DLD1 (cell line): ENCODE data around the gene ZNF263.

ENCODE experiments used
- in situ Hi-C: cut with HindIII; loops from 2 replicates; pipeline ENCODE4 v1.10.0; 2017; ENCODE audit warnings: low sequenced_read_pairs

Gene ZNF263

DNA sequence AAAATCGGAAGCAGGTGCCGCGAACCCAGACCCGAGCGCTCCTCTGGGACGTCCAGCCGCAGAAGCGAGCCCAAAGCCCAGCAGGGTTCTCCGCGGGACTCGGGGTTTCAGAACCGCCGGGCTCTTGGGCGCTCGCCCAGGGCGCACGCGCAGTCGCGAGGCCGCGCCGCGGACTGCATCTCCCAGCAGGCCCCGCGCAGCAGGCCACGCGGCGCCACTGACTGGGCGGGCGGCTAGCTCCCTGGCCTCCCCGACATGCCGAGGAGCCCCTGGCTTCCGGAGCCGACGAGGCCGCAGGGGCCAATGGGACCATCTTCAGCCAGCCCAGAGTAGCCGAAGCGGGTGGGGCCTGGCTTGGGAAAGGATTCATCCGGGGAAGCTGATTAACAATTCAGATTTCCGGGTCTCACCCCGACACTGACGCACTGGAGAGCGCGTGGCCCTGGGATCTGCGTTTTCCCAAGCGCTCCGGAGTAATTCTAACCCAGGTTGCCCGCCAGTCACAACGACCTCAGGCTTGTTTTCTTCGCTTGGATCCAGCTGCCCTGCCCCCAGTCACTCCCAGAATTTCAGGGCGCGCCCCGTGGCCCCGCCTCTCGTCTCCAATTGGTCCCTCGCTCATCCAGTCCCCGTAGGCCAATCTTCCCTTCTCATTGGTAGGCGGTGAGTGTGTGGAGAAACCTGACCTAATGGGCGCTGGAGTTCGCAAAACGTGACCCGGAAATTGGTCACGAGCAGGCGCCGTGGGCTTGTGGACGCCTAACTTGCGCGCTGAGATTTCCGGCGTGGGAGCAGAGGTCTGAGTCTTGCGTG lies at the start of gene ZNF263:
TSS of gene ZNF263 (plus strand) at position 762 of the 813 bp plus-strand sequence. CDS start 328 bp downstream, outside the sequence.
- in situ Hi-C loops, result no loop called here

DNA sequence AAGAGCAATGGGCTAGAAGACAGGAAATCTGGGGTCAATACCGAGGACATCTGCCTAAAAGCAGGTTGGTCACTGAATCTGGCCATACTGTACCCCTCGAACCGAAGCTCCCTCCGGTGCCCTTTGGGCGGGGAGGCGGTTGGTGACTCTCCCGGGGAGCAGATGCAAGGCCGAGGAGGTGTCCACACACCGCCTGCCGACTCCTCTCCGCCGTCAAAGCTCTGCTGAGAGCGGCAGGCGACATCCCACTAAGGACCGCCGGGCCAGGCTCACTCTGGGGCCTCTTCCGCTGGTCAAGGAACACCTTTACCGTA lies 48.8 kb upstream of the ZNF263 start:
- in situ Hi-C loops, result no loop called here

GRCh38 chr16:3234857-3235561 lies 48.3 kb upstream of the ZNF263 start, which contains the start of gene ZNF200:
Gene ZNF200, minus strand, starts transcription at chr16:3235158. Its CDS starts 1,403 bp downstream, at chr16:3233755.
- in situ Hi-C loops, result no loop called here

GRCh38 chr16:3235856-3236669 lies 47.2 kb upstream of the ZNF263 start:
- in situ Hi-C loops, result no loop called here

DNA sequence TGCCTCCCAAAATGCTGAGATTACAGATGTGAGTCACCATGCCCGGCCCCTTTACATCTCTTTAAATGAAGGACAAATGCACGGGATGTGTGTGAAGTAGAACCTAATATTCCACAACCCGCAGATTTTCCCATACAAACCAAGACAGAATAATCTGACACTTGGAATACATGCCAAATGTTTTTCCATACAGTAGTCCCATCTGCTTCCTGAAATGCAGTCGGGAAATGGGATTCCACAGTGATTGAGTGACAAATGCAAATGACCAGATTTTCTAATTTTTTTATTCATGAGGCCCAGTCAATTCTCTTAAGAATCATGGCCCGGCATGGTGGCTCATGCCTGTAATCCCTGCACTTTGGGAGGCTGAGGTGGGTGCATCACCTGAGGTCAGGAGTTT lies 41.5 kb upstream of the ZNF263 start:
- in situ Hi-C loops, result no loop called here

DNA sequence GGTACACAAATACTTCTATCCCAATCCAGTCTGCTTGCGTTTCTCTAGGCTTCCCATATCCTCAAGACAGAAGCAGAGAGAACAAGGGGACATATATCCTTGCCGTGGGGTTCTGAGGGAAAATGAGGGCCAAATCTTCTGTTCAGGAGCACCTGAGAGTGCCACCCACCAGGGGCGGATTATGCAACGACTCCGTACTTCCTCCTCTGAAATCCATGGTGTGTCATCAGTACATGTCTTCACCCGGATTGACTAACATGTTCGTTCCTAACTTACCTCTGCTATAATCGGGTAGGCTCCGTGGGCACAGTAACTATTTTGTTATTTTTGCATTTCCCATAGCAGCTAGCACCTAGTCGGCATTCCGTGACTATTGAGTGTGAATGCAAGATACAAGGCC lies 40.6 kb upstream of the ZNF263 start:
- in situ Hi-C loops, result no loop called here

- in situ Hi-C loops, result no loop called here
Observed at GRCh38 chr16:3243882-3244281, 39.4 kb upstream of the ZNF263 start.

DNA sequence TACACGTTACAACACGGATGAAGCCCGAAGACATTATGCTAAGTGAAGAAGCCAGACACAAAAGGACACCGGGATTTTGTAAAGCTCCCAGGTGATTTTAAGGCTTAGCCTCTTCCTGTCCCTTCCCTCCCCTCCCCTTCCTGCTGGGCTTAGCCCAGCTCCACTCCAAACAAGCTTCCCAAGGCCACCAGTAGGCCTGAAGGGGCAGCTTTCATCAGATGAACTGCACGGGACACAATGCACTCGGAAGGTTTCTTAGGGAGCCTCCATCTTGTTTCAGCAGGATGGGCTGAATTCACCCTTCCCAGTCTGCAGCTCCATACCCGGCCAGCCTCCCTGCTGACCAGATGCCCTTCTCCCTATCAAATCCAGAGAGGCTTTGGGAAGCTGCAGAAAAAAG lies 37.3 kb upstream of the ZNF263 start:
- in situ Hi-C loops, result no loop called here

- in situ Hi-C loops, result no loop called here
Observed at GRCh38 chr16:3246876-3247275, 36.4 kb upstream of the ZNF263 start.

- in situ Hi-C loops, result no loop called here
Observed at GRCh38 chr16:3248596-3248995, 34.7 kb upstream of the ZNF263 start.

DNA sequence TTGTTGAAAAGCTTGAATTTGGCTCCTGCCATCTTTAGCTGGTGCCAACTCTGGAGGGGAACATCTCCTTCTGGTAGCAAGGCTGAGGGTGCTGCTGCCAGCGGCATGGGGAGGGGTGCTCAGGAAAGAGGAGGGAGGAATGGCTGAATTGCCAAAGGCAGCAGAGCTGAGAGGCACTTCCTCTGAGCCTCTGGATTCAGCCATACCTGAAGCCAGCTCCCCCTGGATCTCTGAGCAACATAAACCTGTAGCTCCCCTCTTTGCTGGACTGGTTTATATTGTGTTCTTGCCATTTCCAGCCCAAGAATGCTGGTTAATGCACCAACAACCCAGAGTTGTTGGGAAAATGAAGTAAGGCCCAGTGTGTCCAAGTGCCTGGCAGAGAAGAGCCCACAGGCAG lies 34.3 kb upstream of the ZNF263 start:
- in situ Hi-C loops, result no loop called here

DNA sequence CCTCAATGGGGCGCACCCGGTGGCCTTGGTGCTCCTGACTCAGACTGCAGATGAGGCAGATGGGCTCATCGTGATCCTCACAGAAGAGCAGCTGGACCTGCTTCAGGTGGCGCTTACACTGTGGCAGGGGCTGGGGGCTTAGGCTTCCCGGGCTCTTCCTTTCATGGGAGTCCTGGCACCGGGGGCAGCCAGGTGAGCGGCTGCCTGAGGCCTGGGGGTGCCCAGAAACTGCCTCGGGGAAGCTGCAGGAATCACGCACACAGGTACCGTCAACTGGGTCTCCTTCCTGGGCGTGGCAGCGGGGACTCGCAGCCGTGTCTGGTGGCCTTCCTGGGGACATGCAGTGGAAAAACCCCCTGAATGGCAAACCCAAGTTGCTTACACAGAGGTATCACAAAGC lies 33.8 kb upstream of the ZNF263 start:
- in situ Hi-C loops, result no loop called here

DNA sequence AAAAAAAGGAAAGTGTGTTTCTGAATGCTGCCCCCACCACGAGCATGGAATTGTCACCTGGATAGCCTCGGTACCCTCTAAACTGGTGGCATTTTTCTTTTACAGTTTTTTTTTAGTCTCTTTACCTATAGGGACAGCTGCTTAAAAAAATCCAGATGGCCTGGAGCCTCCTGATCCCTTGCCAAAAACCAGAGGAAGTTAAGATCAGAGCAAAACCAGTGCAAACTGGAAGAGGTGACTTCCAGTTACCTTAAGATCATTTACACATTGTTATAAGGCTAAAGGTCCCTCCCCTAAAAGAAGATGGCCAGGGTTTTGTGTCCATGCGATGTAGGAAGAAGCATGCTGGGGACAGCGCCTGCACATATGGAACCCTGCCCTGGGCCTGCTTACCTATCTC lies 30.3 kb upstream of the ZNF263 start:
- in situ Hi-C loops, result no loop called here

DNA sequence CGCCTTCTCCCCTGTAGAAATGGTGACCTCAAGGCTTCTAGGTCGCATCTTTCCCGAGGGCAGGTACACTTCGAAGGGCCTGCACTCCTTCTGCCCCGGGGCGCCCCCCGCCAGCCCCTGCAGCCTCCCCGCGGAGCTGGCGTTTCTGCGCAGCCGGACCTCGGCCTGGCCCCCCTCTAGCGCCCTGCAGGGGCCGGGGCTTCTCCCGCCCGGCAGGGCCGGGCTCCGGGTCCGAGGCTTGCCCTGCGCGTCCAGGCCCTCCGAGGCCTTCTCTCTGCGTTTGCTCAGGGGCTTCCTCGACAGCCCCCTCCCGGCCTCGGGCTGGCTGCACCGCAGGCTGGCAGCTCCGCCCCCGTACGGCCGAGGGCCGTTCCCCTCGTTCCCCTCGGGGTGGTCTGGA lies 29.0 kb upstream of the ZNF263 start:
- in situ Hi-C loops, result no loop called here

DNA sequence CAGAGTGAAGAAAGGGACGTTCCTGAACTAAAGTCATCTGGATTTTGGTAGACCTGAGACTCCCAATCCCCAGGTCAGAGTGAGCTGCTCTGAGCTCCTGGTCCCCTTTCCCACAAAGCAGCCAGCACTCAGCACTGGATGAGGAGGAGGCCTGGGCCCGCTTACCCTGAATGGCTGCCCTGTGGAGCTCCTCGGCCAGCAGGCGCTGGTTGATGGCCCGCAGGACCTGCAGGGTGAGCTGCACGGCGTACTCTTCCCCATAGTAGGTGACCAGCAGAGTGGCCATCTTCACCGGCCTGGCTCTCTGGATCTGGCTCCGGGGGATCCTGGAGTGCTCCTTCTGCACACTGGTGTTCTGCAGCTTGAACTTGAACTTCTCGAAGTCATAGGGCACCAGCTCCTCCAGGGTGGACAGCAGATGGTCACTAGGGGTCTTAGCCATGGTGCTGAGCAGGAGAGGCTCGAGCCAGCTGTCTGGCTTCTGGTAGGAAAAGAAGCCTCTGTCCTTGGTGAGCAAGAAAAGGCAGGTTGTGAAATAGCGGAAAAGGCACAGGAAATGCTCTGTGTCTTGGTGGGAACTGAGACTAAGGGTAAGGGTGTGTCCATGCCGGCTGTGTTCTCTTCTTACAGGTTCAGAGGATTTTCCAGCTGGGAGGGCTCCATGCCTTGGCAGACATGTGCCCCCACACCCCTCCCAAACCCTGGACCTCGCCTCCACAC lies 27.0 kb upstream of the ZNF263 start, which contains the start of gene MEFV:
TSS of gene MEFV (minus strand) at position 488 of the 720 bp plus-strand sequence. CDS start at position 442, 46 bp downstream.
- in situ Hi-C loops, result no loop called here

DNA sequence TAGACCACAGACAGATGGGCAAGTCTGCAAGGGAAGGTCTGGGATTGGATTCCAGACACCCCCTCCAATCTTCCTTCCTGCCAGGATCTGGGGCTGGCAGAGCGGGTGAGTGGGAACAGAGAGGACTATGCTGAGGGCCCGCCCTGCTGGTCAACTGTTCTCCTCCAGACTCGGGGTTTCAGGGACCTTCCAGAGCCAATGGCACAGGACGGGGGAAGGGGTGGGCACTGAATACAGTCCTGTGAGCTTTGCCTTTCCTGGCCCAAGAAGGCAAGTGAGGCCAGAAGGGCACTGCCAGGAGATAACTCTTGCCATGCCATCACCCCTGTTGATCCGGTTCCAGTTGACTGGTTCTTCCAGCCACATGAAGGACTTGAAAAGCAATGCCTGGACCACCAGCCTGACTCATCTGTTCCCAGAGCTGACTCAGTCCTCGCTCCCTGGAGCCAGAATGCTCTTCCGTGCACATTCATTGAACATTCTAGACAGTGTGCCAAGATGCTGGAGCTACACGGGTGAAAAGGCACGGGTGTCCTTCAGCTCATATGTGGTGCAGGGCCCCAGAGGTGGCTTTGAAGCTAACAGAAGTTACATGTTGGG lies 26.3 kb upstream of the ZNF263 start:
- in situ Hi-C loops, result no loop called here

DNA sequence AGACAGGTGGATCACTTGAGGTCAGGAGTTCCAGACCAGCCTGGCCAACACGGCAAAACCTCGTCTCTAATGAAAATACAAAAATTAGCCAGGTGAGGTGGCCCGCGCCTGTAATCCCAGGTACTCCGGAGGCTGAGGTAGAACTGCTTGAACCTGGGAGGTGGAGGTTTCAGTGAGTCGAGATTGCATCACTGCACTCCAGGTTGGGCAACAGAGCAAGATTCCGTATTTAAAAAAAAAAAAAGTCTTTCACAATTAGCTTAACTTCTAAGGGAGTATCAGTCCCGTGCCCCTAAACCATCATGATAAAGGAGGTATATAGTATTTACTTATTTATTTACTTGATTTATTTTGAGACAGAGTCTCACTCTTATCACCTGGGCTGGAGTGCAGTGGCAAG lies 23.5 kb upstream of the ZNF263 start:
- in situ Hi-C loops, result no loop called here

DNA sequence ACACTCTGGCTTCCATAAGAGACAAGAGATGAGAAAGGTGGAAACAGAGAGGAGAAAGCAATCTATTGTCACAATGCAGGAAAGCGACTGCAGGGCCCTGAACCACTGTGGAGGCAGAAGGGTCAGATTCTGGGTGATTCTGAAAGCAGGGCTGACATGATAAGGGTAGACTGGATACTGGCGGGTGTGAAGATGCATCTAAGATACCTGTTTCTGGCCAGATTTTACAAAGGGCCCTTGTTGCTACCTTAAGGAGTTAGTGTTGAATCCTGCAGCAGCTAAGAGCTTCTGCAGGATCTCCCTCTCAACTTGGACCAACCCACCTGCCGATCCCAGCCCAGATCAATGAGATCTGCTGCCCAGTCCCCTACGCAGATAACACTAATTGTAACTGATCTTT lies 20.8 kb upstream of the ZNF263 start:
- in situ Hi-C loops, result no loop called here

DNA sequence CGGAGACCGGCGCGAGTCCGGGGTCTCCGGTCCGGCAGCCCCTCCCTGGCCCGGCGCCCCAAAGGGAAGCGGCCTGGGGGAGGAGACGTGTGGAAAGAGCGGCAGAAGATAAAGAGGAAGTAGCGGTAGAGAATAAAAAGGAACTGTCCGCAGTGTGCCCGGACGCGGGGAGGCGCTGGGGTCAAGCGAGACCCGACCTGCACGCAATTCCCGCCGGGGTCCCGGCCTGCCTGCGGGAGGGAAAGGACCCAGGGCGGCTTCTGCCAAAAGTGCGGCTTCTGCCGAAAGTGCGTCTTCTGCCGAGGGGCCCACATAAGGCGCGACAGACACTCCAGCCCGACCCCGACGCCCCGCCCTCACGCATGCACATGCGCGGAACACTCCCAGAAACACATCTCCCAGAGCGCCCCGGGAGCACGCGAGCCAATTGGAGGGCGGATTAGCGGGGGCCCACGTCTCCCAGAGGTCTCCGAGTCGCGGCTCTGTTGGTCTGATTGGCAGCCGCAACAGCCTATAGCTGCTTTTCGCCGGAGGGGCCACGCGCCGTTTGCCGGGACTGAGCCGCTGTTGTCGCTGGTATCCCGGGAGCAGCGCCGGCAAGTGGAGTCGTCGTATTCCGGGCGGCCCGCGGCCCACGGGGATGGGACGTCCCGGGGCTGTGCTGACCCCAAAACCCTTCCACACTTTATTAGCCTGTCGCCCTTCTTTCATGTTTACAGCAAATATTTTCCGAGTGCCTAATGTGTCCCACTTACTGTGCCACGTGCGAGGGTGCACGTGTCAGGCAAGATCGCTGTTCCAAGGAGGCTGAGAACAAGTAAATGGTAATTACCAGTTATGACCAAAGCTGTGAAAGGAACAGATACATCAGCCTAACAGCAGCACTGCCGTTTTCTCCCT lies 18.9 kb upstream of the ZNF263 start:
- in situ Hi-C loops, result no loop called here
